AG04450 (cell line): ENCODE results near the gene KIF5A. TPM values are rescaled to one million over a fixed set of nuclear protein-coding genes. Genes with fewer than 3 reads are reported as not detected.

Experiments used
- CTCF ChIA-PET: fragments of 300-600, 350-600 bp; formaldehyde crosslinking; extraction: SDS; loops from one replicate; lab custom pipeline; 2022; ENCODE audit warnings: antibody characterized with exemption, inconsistent platforms; lab: Charles Lee
- POLR2A ChIA-PET: fragments of 350-600 bp; formaldehyde crosslinking; extraction: SDS; loops from one replicate; lab custom pipeline; 2021; ENCODE audit warnings: antibody characterized with exemption, inconsistent platforms; lab: Yijun Ruan, JAX
- DNase-seq: peaks from one replicate; pipeline ENCODE4 v3.0.0-alpha.2; 2011; ENCODE audit warnings: low read depth, low spot score
- H3K27ac ChIP-seq: one replicate; pipeline ENCODE4 v1.5.1; 2012; ENCODE audit warnings: low read depth, low read length, control low read depth
- H3K27me3 ChIP-seq: one replicate; pipeline ENCODE4 v1.6.0; 2012; ENCODE audit warnings: low read length; ENCODE audit not compliant: control insufficient read depth, insufficient read depth
- H3K4me3 ChIP-seq: 2 replicates; pipeline ENCODE4 v1.5.1; 2011; ENCODE audit warnings: mild to moderate bottlenecking, low read depth, low read length, control low read depth
- H3K9me3 ChIP-seq: 2 replicates; pipeline ENCODE4 v1.5.1; 2012; ENCODE audit warnings: low read length; ENCODE audit not compliant: control insufficient read depth, insufficient read depth
- polyA plus RNA-seq: library from polyadenylated mRNA; depleted of rRNA; stranded (reverse); fragments of >200 nt; gene quantifications from 2 replicates; pipeline ENCODE4 v1.2.3, GENCODE V29; 2011
- TF ChIP-seq, protein P1 (sequence below): IDR thresholded peaks from 2 replicates; pipeline ENCODE4 v1.5.1; 2011; ENCODE audit warnings: low read depth, low read length, control low read depth, inconsistent platforms

The KIF5A gene
- polyA plus RNA-seq, 1 experiment = 0.45 TPM

DNA sequence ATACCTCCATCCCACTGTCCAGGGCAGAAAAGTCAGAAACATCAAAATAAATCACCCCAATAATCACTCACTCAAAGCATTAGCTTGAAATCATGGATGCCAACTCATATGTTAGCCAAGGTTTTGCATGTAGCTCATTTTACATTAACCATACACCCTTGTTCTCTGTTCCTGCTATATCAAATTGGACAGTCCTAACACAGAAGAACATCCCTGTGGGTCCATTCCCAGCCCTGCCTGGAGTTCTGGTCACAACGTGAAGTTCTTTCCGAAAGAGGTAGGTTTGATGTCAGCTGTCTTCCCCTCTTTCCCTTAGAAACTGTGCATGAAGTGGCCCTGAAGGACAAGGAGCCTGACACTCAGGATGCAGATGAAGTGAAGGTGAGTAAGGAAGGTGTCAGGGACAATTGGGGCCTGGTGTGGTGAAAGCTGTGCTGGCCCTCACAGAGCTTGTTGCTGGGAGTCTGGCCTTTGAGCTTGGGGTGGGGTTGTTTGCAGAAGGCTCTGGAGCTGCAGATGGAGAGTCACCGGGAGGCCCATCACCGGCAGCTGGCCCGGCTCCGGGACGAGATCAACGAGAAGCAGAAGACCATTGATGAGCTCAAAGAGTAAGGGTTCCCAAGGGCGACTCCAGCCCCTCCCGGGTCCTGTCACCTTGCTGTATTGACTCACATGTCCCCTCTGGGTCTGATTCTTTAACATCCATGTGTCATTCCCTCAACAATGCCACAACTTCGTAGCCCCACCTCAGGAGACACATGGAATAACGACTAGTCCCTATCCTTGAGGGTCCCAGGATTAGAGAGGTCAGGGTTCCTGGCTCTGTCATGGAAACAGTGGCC is 26.1 kb downstream of the KIF5A start:
- CTCF ChIA-PET = interaction anchor here (1.2 to 6.5 kb wide), 3 partner anchors 7 to 57 kb away, joined by 3 to 61 read pairs (median 3); partner anchors contain the start of gene B4GALNT1
- TF ChIP-seq, protein P1, sequence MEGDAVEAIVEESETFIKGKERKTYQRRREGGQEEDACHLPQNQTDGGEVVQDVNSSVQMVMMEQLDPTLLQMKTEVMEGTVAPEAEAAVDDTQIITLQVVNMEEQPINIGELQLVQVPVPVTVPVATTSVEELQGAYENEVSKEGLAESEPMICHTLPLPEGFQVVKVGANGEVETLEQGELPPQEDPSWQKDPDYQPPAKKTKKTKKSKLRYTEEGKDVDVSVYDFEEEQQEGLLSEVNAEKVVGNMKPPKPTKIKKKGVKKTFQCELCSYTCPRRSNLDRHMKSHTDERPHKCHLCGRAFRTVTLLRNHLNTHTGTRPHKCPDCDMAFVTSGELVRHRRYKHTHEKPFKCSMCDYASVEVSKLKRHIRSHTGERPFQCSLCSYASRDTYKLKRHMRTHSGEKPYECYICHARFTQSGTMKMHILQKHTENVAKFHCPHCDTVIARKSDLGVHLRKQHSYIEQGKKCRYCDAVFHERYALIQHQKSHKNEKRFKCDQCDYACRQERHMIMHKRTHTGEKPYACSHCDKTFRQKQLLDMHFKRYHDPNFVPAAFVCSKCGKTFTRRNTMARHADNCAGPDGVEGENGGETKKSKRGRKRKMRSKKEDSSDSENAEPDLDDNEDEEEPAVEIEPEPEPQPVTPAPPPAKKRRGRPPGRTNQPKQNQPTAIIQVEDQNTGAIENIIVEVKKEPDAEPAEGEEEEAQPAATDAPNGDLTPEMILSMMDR = no peak
- POLR2A ChIA-PET = interaction anchor here (0.6 kb wide), 1 partner anchor 12 kb away, joined by 4 read pairs; no protein-coding TSS in a partner anchor

DNA sequence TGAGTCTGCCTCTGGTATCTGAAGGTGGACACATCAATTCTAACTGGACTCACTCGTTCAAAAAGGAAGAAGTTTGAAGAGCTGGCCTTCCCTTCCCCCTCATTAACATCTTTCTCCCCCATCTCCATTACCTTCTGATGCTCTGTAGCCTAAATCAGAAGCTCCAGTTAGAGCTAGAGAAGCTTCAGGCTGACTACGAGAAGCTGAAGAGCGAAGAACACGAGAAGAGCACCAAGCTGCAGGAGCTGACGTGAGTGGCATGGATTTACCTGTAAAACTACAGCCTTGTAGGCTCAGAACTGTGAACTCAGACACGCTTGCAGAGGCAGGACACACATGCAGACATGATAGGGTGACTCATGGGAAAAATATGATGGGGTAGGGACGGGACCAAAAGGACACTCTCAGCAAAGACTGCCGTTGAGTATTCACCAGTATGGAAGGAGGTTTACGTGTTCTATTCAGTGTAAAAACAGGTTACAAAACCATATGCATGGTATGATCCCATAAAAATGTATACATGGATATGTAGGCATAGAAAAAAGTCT is 26.8 kb downstream of the KIF5A start:
- no peaks in the 10 kb centered on the region for H3K9me3 ChIP-seq
- no peak for DNase-seq
- TF ChIP-seq, protein P1 = no peak
- ChIA-PET POLR2A (no interaction called here), CTCF (interaction anchor here (6.5 kb wide), 1 partner anchor 6 kb away, joined by 61 read pairs; no protein-coding TSS in a partner anchor)
- no peak overlapping the region for H3K27ac ChIP-seq
- no peak overlapping the region for H3K4me3 ChIP-seq
- peaks cover 21% of the 10 kb centered on the region for H3K27me3 ChIP-seq

More for the DNA sequence above, 26.1 kb downstream of the KIF5A start:
- DNase-seq = no peak
- Histone ChIP-seq H3K27ac (no peak overlapping the region), H3K27me3 (peaks cover 27% of the 10 kb centered on the region), H3K4me3 (no peak overlapping the region), H3K9me3 (no peaks in the 10 kb centered on the region)

DNA sequence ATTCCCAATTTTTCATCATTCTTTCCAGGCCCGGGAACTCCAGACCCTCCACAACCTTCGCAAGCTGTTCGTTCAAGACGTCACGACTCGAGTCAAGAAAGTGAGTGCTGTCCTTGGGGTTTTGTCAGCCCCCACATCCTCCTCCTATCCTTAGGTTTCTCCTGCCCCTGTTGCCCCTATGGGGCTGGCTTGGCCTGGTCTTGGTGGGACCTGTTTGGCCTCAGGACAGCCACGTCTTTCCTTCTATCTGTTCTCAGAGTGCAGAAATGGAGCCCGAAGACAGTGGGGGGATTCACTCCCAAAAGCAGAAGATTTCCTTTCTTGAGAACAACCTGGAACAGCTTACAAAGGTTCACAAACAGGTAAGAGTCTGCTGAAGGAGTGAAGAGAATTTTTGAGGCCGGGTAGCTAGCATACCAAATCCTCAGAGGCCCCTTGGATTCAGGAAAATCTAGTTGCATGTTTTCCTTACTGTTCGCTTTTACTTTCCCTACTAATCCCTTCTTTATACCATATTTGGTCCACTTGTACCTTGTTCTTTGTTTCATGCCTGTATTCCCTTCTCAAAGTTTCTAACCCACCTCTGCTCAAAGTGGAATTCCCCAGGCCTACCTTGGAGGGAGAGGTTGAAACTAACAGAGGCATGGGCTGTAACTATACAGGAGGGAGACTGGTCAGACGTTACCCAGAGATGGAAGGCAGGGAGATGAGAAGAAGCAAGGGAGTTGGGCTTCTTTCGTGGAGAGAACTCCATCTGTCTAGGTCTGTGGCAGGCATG is 28.3 kb downstream of the KIF5A start:
- Histone ChIP-seq H3K27me3 (peaks cover 19% of the 10 kb centered on the region), H3K4me3 (no peak overlapping the region), H3K9me3 (no peaks in the 10 kb centered on the region), H3K27ac (no peak overlapping the region)
- TF ChIP-seq, protein P1 = no peak
- no peak for DNase-seq
- ChIA-PET CTCF (no interaction called here), POLR2A (no interaction called here)

DNA sequence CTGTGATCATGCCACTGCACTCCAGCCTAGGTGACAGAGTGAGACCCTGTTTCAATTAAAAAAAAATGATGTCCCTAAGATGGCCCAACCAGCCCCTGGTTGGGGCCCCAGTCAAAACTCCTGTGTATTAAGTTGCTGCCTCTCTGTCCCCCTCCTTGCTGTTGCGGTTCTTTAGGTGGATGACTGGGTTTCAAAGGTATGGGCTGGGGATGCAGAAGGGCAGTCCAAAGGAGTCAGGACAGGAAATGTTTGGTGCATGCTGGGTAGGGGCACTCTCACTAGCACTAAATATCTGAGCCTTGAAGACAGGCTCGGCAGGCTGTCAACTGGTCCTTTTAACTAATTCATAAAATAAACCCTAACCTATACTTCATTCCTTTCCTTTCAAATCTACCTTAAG is 29.2 kb downstream of the KIF5A start:
- peaks cover 19% of the 10 kb centered on the region for H3K27me3 ChIP-seq
- DNase-seq = no peak

More for the DNA sequence above, 29.2 kb downstream of the KIF5A start:
- Histone ChIP-seq H3K9me3 (no peaks in the 10 kb centered on the region), H3K4me3 (no peak overlapping the region), H3K27ac (no peak overlapping the region)
- CTCF ChIA-PET = no interaction called here
- TF ChIP-seq, protein P1 = no peak
- POLR2A ChIA-PET = no interaction called here
